Activated gamma-delta T cell (primary cell): ENCODE results near the gene PPP1R15A.
"Not testable (repeated sequence)": the region's sequence is repeated elsewhere in the genome, so short reads cannot be mapped to it uniquely, and the experiment has no call there.

Source experiments
- DNase-seq: peaks from one replicate; lab custom pipeline; 2025; lab: John Stamatoyannopoulos, UW

PPP1R15A gene

DNA sequence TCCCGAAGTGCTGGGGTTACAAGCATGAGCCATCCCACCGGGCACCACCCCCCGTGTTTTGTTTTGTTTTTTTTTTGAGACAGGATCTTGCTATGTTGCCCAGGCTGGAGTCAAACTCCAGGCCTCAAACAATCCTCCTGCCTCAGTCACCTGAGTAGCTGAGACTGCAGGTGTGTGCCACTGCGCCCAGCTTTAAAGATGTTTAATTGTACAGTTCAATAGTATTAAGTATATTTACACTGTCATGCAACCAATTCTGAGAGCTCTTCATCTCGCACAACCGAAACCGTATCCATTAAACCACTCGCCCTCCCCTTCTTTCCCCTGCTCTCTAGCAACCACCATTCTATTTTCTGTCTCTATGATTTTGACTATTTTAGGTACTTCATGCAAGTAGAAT, 43.5 kb downstream of the PPP1R15A start:
- no peak for DNase-seq

GRCh38 chr19:48918071-48918470, 45.9 kb downstream of the PPP1R15A start:
- DNase-seq: no peak

DNA sequence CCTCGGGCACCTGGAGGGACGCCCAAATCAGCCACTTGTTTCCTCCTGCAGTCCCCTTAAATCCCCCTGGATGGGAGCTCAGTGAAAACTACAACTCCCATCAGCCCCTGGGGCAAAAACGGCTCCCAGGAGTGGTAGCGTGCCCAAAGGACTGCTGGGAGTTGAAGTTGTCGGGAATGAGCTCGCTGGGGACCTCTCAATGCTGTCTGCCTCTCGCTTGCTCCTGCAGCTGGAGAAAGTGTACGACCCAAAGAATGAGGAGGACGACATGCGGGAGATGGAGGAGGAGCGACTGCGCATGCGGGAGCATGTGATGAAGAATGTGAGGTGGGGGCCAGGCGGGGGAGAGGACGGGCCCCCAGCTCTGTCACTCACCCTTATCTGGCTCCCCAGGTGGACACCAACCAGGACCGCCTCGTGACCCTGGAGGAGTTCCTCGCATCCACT, 46.6 kb downstream of the PPP1R15A start:
- DNase-seq: no peak

DNA sequence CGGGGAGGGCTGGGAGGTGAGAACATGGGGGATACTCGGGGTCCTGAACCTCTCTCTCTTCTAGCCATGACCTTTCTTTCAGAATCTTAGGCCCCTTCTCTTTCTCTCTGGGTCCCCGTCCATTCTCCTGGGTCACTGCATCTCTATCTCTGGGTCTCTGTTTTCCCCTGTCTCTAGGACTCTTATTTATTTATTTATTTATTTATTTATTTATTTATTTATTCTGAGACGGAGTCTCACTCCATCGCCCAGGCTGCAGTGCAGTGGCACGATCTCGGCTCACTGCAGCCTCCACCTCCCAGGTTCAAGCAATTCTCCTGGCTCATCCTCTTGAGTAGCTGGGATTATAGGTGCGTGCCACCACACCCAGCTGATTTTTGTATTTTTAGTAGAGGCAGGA, 47.0 kb downstream of the PPP1R15A start:
- DNase-seq: not testable (repeated sequence)

DNA sequence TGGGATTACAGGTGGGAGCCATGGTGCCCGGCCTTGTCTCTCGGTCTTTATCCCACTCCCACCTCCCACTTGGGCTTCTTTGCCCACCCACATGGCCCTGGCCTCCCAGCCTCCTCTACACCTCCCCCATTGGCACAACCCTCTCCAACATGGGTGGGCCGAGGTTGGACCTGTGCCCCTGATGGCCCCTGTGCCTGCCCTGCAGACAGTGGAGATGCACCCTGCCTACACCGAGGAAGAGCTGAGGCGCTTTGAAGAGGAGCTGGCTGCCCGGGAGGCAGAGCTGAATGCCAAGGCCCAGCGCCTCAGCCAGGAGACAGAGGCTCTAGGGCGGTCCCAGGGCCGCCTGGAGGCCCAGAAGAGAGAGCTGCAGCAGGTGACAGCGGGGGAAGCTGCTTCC, 48.7 kb downstream of the PPP1R15A start:
- DNase-seq: no peak

GRCh38 chr19:48921721-48922500, 49.7 kb downstream of the PPP1R15A start:
- DNase-seq: no peak

DNA sequence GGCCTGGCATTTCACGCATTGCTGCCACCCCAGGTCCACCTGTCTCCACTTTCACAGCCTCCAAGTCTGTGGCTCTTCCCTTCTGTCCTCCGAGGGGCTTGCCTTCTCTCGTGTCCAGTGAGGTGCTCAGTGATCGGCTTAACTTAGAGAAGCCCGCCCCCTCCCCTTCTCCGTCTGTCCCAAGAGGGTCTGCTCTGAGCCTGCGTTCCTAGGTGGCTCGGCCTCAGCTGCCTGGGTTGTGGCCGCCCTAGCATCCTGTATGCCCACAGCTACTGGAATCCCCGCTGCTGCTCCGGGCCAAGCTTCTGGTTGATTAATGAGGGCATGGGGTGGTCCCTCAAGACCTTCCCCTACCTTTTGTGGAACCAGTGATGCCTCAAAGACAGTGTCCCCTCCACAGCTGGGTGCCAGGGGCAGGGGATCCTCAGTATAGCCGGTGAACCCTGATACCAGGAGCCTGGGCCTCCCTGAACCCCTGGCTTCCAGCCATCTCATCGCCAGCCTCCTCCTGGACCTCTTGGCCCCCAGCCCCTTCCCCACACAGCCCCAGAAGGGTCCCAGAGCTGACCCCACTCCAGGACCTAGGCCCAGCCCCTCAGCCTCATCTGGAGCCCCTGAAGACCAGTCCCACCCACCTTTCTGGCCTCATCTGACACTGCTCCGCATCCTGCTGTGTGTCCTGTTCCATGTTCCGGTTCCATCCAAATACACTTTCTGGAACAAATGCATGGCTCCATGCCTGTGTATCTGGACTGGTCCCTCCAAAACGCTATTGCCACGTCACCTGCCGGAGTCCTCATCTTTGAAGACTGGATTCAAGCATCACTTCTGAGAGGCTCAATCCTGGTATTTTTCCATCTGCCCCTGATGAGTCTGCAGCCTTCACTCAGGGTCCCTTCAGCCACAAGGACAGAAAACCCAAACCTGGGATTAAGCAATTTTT, 50.6 kb downstream of the PPP1R15A start:
- no peak for DNase-seq

GRCh38 chr19:48925240-48925843, 53.1 kb downstream of the PPP1R15A start:
- no peak for DNase-seq
